PC-9 (cell line): ENCODE results near the gene EVX1. TPM values are rescaled to one million over a fixed set of nuclear protein-coding genes. Genes with fewer than 3 reads are reported as not detected.

Source experiments
- BruUV-seq: library from RNA; stranded (reverse); fragments of 400-500 nt; replicated peaks from 2 replicates; lab custom pipeline; 2021; lab: Mats Ljungman, UMichigan
- CTCF ChIA-PET: fragments of 300-600 bp; sonication (Branson Sonifier 250); formaldehyde crosslinking; loops from one replicate; lab custom pipeline; 2022; ENCODE audit warnings: antibody characterized with exemption; lab: Charles Lee
- POLR2A ChIA-PET: fragments of 300-600 bp; sonication (Branson Sonifier 250); formaldehyde crosslinking; loops from one replicate; lab custom pipeline; 2022; ENCODE audit warnings: antibody characterized with exemption; ENCODE audit not compliant: unreplicated experiment; lab: Charles Lee
- DNase-seq, 2 experiments: peaks; one replicate each; pipeline versions ENCODE4 v3.0.0 to v3.0.0-alpha.2; 2015 to 2022; ENCODE audit warnings: mixed read lengths in 1 of 2
- H2AFZ ChIP-seq: fragments of 200-600 bp; sonication (generic); 2 replicates; pipeline ENCODE4 v1.8.1; 2017; ENCODE audit warnings: antibody characterized with exemption
- H3F3A ChIP-seq: fragments of 200-600 bp; sonication (generic); 2 replicates; pipeline ENCODE4 v1.8.1; 2017; ENCODE audit warnings: antibody characterized with exemption, mild to moderate bottlenecking, low read depth; ENCODE audit not compliant: insufficient read depth
- H3K27ac ChIP-seq: fragments of 200-600 bp; sonication (generic); 2 replicates; pipeline ENCODE4 v1.6.1; 2016; ENCODE audit warnings: mixed run types
- H3K27me3 ChIP-seq: fragments of 200-600 bp; sonication (generic); 2 replicates; pipeline ENCODE4 v1.6.1; 2016; ENCODE audit warnings: low read depth, mixed run types; ENCODE audit not compliant: insufficient read depth
- H3K36me3 ChIP-seq: fragments of 200-600 bp; sonication (generic); 2 replicates; pipeline ENCODE4 v1.6.1; 2016; ENCODE audit warnings: low read depth, mixed run types
- H3K4me1 ChIP-seq: fragments of 200-600 bp; sonication (generic); replicated peaks from 2 replicates; pipeline ENCODE4 v1.6.1; 2016; ENCODE audit warnings: mixed run types; ENCODE audit not compliant: insufficient read depth
- H3K4me2 ChIP-seq: fragments of 200-600 bp; sonication (generic); 2 replicates; pipeline ENCODE4 v1.6.1; 2017; ENCODE audit warnings: mixed run types
- H3K4me3 ChIP-seq: fragments of 200-600 bp; sonication (generic); 2 replicates; pipeline ENCODE4 v1.6.1; 2016; ENCODE audit warnings: mixed run types
- H3K79me2 ChIP-seq: fragments of 200-600 bp; sonication (generic); 2 replicates; pipeline ENCODE4 v1.6.1; 2017; ENCODE audit warnings: low read depth, mixed run types
- H3K9me2 ChIP-seq: fragments of 200-600 bp; sonication (generic); 2 replicates; pipeline ENCODE4 v1.8.1; 2017; ENCODE audit warnings: mild to moderate bottlenecking; ENCODE audit not compliant: insufficient read depth
- H3K9me3 ChIP-seq: fragments of 200-600 bp; sonication (generic); 2 replicates; pipeline ENCODE4 v1.8.1; 2016; ENCODE audit warnings: low read depth; ENCODE audit not compliant: insufficient read depth
- H4K20me1 ChIP-seq: fragments of 200-600 bp; sonication (generic); 2 replicates; pipeline ENCODE4 v1.8.1; 2017; ENCODE audit not compliant: insufficient read depth
- EZH2 ChIP-seq: fragments of 200-600 bp; sonication (generic); IDR thresholded peaks from 2 replicates; pipeline ENCODE4 v1.8.0; 2017; ENCODE audit warnings: antibody characterized with exemption, low read depth
- intact Hi-C: fragments of 100-400 bp; cut with micrococcal nuclease; formaldehyde crosslinking; loops from one replicate; pipeline ENCODE4 v1.10.0; 2022; ENCODE audit not compliant: unreplicated experiment
- total RNA-seq: library from RNA; stranded (reverse); gene quantifications from 2 replicates; pipeline ENCODE4 v1.2.3, GENCODE V29; 2021
- TF ChIP-seq, protein P1 (sequence below): fragments of 200-600 bp; sonication (generic); conservative IDR thresholded peaks from 2 replicates; pipeline ENCODE4 v1.6.1; 2017; ENCODE audit warnings: mixed run types, antibody characterized with exemption, mild to moderate bottlenecking, moderate library complexity

The EVX1 gene
- total RNA-seq, 1 experiment from 2014 or later, result not detected

DNA sequence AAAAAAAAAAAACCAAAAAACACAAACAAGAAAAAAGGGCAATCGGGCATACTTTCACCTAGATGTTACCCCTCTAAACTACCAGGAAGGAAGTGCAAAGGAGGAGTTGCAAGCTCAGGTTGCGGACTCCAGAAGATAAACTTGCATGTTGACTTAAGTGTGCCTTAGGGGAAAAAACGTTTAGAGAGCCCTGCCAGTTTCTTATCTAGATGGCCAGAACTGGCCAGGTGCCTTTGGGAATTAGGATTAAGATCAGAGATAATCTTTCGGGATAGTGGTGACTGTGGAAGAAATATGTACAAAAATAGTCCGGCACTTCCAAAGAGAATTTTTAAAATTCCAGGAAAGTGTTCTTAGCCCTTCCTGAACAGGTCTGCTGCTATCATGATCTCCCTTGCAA is 17.6 kb downstream of the EVX1 start:
- ChIA-PET POLR2A (interaction anchor here (0.7 kb wide), 1 partner anchor 499 kb away, joined by 4 read pairs; no protein-coding TSS in a partner anchor), CTCF (no interaction called here)
- peak; percentile 18 to 80 for DNase-seq
- H3F3A ChIP-seq, result peaks cover 12% of the 10 kb centered on the region; the same call in 1 of the 2 replicates
- no peaks in the 10 kb centered on the region for H3K27me3 ChIP-seq
- H4K20me1 ChIP-seq, result no peaks in the 10 kb centered on the region
- BruUV-seq, result no TSS peak
- no peaks in the 10 kb centered on the region for H3K9me2 ChIP-seq
- peaks cover 22% of the 10 kb centered on the region for H3K4me1 ChIP-seq
- H3K9me3 ChIP-seq, result no peaks in the 10 kb centered on the region
- no peak overlapping the region for H3K27ac ChIP-seq
- H2AFZ ChIP-seq, result no peak overlapping the region
- no peaks in the 10 kb centered on the region for H3K79me2 ChIP-seq
- intact Hi-C loops, result loop anchor here (5.0 kb wide), 1 partner anchor 162 kb away; no protein-coding TSS in a partner anchor
- no peaks in the 10 kb centered on the region for H3K36me3 ChIP-seq
- H3K4me2 ChIP-seq, result peak overlapping the region; percentile 13
- no peak overlapping the region for H3K4me3 ChIP-seq
- TF ChIP-seq, protein P1, sequence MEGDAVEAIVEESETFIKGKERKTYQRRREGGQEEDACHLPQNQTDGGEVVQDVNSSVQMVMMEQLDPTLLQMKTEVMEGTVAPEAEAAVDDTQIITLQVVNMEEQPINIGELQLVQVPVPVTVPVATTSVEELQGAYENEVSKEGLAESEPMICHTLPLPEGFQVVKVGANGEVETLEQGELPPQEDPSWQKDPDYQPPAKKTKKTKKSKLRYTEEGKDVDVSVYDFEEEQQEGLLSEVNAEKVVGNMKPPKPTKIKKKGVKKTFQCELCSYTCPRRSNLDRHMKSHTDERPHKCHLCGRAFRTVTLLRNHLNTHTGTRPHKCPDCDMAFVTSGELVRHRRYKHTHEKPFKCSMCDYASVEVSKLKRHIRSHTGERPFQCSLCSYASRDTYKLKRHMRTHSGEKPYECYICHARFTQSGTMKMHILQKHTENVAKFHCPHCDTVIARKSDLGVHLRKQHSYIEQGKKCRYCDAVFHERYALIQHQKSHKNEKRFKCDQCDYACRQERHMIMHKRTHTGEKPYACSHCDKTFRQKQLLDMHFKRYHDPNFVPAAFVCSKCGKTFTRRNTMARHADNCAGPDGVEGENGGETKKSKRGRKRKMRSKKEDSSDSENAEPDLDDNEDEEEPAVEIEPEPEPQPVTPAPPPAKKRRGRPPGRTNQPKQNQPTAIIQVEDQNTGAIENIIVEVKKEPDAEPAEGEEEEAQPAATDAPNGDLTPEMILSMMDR, result no peak
- no peak for TF ChIP-seq EZH2

DNA sequence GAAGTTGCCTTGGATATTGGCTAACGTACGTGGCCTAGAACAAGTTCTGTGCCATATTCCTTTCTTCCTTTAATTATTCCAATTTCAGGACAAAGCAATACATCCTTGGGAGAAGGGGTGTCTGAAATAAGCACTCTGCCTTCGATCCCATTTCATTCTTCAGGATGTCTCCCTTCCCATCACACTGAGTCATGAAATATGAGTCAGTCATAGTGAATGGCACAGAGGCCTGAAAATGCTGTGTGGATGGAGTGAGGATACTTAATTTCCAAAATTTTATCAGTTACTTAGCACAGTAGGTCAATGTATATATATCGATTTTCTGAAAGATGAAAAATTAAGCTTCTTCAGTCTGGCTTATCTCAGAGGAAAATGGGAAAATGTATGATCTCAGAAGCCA is 19.5 kb downstream of the EVX1 start:
- ChIA-PET POLR2A (no interaction called here), CTCF (no interaction called here)
- Histone ChIP-seq H3K4me2 (no peak overlapping the region), H4K20me1 (no peaks in the 10 kb centered on the region), H3K4me3 (no peak overlapping the region), H3K36me3 (no peaks in the 10 kb centered on the region), H3K79me2 (no peaks in the 10 kb centered on the region), H3K27ac (no peak overlapping the region), H3K4me1 (peaks cover 22% of the 10 kb centered on the region), H3K9me3 (no peaks in the 10 kb centered on the region), H3F3A (peaks cover 12% of the 10 kb centered on the region; the same call in 1 of the 2 replicates), H3K9me2 (no peaks in the 10 kb centered on the region), H3K27me3 (no peaks in the 10 kb centered on the region), H2AFZ (no peak overlapping the region)
- intact Hi-C loops, result loop anchor here (5.0 kb wide), 1 partner anchor 160 kb away; no protein-coding TSS in a partner anchor
- DNase-seq, result no peak
- BruUV-seq, result no TSS peak
- TF ChIP-seq, protein P1, result no peak
- TF ChIP-seq EZH2, result no peak

DNA sequence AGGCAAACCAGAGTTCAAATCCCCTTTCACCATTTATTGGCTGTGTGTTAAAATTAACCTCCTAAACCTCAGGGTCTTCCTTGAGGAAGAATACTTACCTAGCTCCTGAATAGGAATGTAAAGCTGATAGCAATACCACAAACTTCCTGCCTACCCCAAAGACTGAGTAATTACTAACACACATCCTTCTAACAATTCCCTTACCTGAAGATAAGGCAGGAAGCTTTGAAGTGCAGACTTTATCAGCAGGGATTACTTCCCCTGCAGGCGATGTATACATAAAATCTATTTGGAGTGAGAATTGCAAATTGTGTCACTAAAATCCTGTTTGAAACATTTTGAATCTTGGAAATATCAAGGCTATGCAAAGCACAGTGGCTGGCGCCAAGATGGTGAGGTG is 21.2 kb downstream of the EVX1 start:
- peak in 1 of 2 experiments; percentile 67 for DNase-seq
- Histone ChIP-seq H3K9me2 (no peaks in the 10 kb centered on the region), H3K9me3 (no peaks in the 10 kb centered on the region), H3K36me3 (no peaks in the 10 kb centered on the region), H2AFZ (no peak overlapping the region), H3K4me3 (no peak overlapping the region), H3K27me3 (no peaks in the 10 kb centered on the region), H3K4me2 (no peak overlapping the region), H4K20me1 (no peaks in the 10 kb centered on the region), H3F3A (peaks cover 12% of the 10 kb centered on the region; the same call in 1 of the 2 replicates), H3K4me1 (peaks cover 22% of the 10 kb centered on the region), H3K79me2 (no peaks in the 10 kb centered on the region), H3K27ac (no peak overlapping the region)
- intact Hi-C loops, result loop anchor here (5.0 kb wide), 1 partner anchor 159 kb away; no protein-coding TSS in a partner anchor
- no TSS peak for BruUV-seq
- ChIA-PET POLR2A (interaction anchor here (0.6 kb wide), 1 partner anchor 313 kb away, joined by 9 read pairs; no protein-coding TSS in a partner anchor), CTCF (interaction anchor here (0.7 kb wide), 2 partner anchors 159 to 292 kb away, joined by 3 to 5 read pairs; no protein-coding TSS in a partner anchor)
- TF ChIP-seq, protein P1, result no peak
- TF ChIP-seq EZH2, result no peak
